Measurements from ENCODE around the gene COL20A1.

GRCh38 chr20:63329331-63330083 is 36.5 kb downstream of the COL20A1 start:
- TF ChIP-seq, protein P1, sequence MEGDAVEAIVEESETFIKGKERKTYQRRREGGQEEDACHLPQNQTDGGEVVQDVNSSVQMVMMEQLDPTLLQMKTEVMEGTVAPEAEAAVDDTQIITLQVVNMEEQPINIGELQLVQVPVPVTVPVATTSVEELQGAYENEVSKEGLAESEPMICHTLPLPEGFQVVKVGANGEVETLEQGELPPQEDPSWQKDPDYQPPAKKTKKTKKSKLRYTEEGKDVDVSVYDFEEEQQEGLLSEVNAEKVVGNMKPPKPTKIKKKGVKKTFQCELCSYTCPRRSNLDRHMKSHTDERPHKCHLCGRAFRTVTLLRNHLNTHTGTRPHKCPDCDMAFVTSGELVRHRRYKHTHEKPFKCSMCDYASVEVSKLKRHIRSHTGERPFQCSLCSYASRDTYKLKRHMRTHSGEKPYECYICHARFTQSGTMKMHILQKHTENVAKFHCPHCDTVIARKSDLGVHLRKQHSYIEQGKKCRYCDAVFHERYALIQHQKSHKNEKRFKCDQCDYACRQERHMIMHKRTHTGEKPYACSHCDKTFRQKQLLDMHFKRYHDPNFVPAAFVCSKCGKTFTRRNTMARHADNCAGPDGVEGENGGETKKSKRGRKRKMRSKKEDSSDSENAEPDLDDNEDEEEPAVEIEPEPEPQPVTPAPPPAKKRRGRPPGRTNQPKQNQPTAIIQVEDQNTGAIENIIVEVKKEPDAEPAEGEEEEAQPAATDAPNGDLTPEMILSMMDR (IDR thresholded peaks at IDR 0.05) = no peak
- no peak for TF ChIP-seq POLR2A (IDR thresholded peaks at IDR 0.05)

Data from uterus (tissue), 2 donors.